ENCODE results near the gene FOSB. TPM values are rescaled to one million over a fixed set of nuclear protein-coding genes. Genes with fewer than 3 reads are reported as not detected.

Gene FOSB
- total and polyA plus RNA-seq, 2 experiments from 2014 or later: 0.55 to 1.9 TPM

- TF ChIP-seq ZNF114 (CRISPR knock-in tag; IDR thresholded peaks at IDR 0.05) (no peak), CTCF (conservative IDR thresholded peaks at IDR 0.05; ENCODE audit: low read depth in 2 of 2) (no peak), EZH2 (IDR thresholded peaks at IDR 0.05; ENCODE audit: low read depth, unreplicated experiment) (no peak), CREB1 (CRISPR knock-in tag; IDR thresholded peaks at IDR 0.05; ENCODE audit: low read depth) (no peak)
Observed at GRCh38 chr19:45423589-45424190, 44.1 kb upstream of the FOSB start, which contains the start of gene ERCC1 (continued).

DNA sequence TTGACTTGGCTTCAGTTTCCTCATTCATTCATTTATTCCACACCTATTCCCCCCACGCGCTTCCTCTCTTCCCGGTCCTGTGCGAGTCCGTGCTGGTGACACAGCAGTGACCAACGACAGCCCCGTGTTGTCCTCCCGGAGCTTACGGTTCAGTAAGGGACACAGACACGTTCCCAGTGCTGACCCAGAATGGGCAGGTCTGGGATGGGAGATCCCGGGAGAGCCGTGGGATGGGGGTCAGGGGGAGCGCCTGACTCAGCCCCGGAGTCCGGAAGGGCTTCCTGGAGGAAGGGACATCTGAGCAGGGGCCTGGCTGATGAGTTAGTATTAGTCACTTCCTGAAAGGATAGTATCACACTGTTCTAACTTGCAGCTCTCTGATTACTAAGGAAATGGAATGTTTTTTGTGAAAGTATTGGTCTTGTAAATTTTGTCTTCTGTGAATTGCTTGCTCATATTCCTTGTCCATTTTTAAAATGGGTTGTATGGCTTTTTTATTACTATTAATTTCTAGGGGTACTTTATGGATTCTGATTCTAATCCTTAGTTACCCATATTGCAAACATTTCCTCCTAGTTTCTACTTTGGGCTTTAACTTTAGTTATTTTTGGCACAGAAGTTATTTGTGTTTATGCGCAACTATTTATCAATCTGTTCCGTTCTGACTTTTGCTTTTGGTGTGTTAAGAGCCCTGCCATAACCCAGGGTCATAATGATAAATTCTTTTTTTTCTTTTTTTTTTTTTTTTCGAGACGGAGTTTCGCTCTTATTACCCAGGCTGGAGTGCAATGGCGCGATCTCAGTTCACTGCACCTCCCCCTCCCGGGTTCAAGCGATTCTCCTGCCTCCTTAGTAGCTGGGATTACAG is 43.4 kb upstream of the FOSB start:
- peaks cover 8% of the 10 kb centered on the region for H3K27me3 Mint-ChIP-seq (ENCODE audit: insufficient read depth, low read depth, poor library complexity)
- peaks cover 25% of the 10 kb centered on the region for H3K4me1 Mint-ChIP-seq
- H3K4me3 ChIP-seq: peak overlapping the region; percentile 58
- H3K4me1 ChIP-seq (ENCODE audit: insufficient read depth): peaks cover 14% of the 10 kb centered on the region; the same call in 1 of the 2 replicates
- H3K4me2 ChIP-seq: peak overlapping the region; percentile 77
- ATAC-seq (peak; percentile 37), DNase-seq (ENCODE audit: low spot score) (peak; percentile 82)
- TF ChIP-seq, protein P1, sequence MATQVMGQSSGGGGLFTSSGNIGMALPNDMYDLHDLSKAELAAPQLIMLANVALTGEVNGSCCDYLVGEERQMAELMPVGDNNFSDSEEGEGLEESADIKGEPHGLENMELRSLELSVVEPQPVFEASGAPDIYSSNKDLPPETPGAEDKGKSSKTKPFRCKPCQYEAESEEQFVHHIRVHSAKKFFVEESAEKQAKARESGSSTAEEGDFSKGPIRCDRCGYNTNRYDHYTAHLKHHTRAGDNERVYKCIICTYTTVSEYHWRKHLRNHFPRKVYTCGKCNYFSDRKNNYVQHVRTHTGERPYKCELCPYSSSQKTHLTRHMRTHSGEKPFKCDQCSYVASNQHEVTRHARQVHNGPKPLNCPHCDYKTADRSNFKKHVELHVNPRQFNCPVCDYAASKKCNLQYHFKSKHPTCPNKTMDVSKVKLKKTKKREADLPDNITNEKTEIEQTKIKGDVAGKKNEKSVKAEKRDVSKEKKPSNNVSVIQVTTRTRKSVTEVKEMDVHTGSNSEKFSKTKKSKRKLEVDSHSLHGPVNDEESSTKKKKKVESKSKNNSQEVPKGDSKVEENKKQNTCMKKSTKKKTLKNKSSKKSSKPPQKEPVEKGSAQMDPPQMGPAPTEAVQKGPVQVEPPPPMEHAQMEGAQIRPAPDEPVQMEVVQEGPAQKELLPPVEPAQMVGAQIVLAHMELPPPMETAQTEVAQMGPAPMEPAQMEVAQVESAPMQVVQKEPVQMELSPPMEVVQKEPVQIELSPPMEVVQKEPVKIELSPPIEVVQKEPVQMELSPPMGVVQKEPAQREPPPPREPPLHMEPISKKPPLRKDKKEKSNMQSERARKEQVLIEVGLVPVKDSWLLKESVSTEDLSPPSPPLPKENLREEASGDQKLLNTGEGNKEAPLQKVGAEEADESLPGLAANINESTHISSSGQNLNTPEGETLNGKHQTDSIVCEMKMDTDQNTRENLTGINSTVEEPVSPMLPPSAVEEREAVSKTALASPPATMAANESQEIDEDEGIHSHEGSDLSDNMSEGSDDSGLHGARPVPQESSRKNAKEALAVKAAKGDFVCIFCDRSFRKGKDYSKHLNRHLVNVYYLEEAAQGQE (IDR thresholded peaks at IDR 0.05; ENCODE audit: unreplicated experiment): no peak
- TF ChIP-seq ZNF114 (CRISPR knock-in tag; IDR thresholded peaks at IDR 0.05) (no peak), ETS1 (IDR thresholded peaks at IDR 0.05) (peak; percentile 25; the same call in 1 of the 2 replicates), CTCF (conservative IDR thresholded peaks at IDR 0.05; ENCODE audit: low read depth in 2 of 2) (no peak)
- peak overlapping the region; percentile 98 for H3K27ac ChIP-seq (ENCODE audit: low read depth)
- peak overlapping the region; percentile 96 for H3K4me3 Mint-ChIP-seq
- H4K20me1 ChIP-seq (replicated peaks; ENCODE audit: insufficient read depth): no peaks in the 10 kb centered on the region
- H3K9me2 ChIP-seq (ENCODE audit: insufficient read depth): no peaks in the 10 kb centered on the region
- H2AFZ ChIP-seq: no peak overlapping the region
- H3K9me3 Mint-ChIP-seq: no peaks in the 10 kb centered on the region; the same call in 2 of the 3 replicates
- H3K36me3 ChIP-seq (ENCODE audit: insufficient read depth): no peaks in the 10 kb centered on the region; the same call in 1 of the 2 replicates
- H3K27ac Mint-ChIP-seq: peak overlapping the region; percentile 98
- peaks cover 5% of the 10 kb centered on the region; the same call in 1 of the 2 replicates for H3K79me2 ChIP-seq (replicated peaks; ENCODE audit: insufficient read depth)
- peaks cover 19% of the 10 kb centered on the region; the same call in 1 of the 2 replicates for H3F3A ChIP-seq (replicated peaks; ENCODE audit: low read depth)
- peaks cover 11% of the 10 kb centered on the region for H3K36me3 Mint-ChIP-seq (ENCODE audit: low read depth)
- H3K27me3 ChIP-seq (ENCODE audit: insufficient read depth): no peaks in the 10 kb centered on the region

Measured in GM23338 (cell line).